Measurements from ENCODE around the gene KCNJ5.
A peak's percentile ranks its signal among the peaks of the same experiment; 100 is the strongest.

The KCNJ5 gene

DNA sequence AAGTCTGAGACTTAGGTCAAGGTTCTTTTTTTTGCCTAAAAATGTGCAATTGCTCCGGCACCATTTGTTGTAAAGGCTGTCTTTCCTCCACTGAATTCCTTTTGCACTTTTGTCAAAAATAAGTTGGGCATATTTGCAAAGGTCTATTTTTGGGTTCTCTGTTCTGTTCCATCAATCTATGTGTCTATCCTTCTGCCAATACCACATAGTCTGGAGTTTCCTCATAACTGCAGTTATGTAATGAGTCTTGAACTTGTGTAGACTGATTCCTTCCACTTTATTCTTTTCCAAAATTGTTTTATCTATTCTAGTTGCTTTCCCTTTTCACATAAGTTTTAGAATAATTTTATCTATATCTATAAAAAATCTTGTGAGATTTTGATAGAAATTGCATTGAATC lies 6.7 kb downstream of the KCNJ5 start:
- no peak for DNase-seq

GRCh38 chr11:128898580-128899344 lies 7.6 kb downstream of the KCNJ5 start:
- no peak for DNase-seq

DNA sequence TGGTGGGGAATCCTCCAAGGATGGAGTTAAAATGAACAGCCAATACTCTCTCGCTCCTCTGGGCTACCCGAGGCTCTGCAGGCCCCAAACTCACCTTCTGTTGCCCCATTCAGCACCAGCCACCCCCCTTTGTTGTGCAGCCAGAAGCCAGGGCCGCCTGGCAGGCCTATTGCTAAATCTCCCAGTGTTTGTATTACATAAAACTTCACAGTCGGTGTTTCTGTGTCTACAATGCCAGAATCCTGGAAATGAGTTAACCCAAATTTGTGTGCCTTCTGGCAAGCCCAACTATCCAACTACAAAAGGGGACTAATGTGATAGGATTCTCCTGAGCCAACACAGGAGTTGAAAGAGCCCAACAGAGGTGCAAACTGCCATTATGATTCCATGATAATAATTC lies 9.3 kb downstream of the KCNJ5 start:
- DNase-seq, result no peak

DNA sequence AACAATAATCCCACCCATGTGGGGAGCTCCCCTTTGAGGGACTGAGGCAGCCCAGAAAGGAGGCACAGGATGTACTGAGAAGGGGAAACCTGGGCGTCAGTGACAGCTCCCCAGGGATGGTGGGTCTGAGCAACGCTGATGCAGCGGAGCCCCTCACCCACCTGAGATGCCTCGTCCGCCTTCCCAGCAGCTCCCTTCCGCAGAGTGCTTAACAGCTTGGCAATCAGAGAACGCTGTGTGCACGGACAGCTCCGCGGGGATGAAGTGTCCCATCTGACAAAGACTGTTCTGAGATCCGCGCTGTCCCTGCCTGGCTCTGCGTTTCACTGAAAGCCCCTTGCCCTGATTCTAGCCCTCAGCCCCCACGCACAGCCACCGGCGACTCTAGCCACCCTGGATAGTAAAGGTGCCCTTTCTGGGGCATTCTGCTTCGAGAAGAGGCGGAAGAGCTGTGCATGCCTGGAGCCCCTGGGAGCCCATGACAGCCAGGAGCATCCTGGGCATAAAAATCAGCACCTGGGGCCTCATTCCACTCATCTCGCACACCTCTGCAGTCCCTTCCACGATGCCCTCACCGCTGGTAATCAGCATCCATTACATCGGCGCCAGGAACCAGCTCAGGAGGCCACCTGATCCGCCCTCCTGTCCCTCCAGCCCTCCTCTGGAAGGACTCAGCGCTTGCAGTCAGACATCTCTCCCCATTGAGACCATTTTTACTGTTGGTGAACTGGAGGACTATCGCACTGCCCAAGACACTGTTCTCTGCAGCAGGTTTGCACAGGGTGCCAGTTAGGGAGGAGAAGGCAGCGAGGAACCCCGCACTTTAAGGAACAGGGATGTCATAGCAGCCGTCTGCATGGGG lies 10.7 kb downstream of the KCNJ5 start:
- DNase-seq, result no peak

- no peak for DNase-seq
Observed at GRCh38 chr11:128902515-128903066, 11.4 kb downstream of the KCNJ5 start.

- no peak for DNase-seq
Observed at GRCh38 chr11:128903248-128904061, 12.3 kb downstream of the KCNJ5 start.

GRCh38 chr11:128904303-128904655 lies 13.1 kb downstream of the KCNJ5 start:
- no peak for DNase-seq

DNA sequence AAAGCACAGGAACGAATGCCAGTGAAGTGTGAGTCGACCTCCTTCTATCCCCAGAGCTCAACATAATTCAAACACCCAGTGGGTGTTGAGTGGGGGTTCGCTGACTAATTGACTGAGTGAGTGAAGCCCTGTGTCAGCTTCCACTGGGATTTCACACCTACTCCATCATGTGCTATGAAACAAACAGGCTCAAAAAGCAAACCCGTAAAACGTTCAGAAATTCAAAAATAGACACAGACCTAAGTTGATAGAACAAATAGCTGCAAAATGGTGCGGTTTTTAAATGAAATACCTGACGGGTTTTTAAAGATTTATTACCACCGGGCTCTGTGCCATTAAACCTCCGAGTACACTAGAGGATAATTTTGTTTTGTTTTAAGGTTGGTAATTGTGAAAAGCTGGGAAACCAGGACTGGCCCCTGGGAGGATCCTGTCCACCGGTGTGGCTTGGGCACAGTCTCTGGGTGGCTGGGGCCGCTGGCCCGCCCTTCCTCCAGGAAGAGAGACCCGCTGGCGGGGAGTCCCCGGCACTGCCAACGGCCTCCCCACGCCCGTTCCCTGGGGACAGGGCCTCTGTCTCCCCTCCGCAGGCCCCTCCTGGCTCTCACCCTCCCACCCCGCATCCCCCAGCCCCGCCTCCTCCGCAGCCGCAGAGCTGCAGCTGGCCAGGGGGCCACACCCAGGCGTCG lies 13.6 kb downstream of the KCNJ5 start:
- no peak for DNase-seq

GRCh38 chr11:128905345-128906184 lies 14.4 kb downstream of the KCNJ5 start:
- peak; percentile 52 for DNase-seq

DNA sequence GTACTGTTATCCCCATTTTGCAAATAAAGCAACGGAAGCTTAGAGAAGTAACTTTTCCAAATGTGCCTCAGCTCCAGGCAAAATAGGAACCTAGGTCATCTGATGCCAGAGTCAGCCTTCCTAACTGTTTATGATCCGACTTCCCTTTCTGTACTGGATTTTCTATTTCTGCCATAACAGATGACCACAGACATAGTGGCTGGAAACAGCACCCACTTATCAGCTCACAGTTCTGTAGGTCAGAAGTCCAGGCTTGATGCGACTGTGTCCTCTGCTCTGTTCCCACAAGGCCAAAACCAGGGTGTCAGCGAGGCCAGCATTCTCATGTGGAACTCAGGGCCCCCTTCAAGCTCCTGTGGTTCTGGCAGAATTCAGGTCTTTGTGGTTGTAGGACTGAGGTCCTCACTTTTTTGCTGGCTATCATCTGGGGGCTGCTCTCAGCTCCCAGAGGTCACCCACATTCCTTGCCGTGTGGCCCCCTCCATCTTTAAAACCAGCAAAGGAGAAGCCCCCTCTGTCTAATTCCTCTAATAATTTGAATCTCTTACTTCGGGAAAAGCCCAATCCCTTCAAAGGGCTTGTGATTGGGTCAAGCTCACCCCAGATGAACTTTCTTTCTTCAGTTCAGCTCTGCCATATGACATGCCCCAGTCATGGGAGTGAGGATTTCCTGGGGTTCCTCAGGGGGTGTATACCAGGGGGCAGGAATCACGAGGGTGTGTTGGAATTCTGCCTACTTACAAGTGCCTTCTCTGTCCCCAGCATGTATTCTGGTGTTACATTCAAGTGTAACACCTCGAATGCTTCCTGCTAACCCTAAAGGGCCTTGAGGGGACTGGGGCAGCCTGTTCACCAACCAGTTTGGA lies 15.3 kb downstream of the KCNJ5 start:
- no peak for DNase-seq

DNA sequence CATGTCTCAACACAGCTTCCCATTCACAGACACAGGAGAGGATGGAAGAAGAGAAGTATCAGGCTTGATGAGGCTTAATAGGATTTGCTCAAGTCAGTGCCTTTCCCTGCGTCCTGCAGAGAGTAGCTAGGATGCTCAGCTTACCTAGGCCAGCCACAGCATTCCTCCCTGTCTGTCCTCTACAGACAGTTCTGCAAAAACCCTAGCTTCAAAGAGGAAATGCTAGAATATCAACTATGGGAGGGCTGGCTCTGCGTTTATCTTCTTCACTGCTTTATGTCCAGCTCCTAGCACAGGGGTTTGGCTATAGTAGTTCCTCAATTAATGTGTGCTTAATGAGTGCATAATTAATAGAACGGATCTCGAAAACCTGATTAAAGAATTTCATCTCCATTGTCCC lies 16.4 kb downstream of the KCNJ5 start:
- DNase-seq, result no peak

- no peak for DNase-seq
Observed at GRCh38 chr11:128908391-128909246, 17.5 kb downstream of the KCNJ5 start.

GRCh38 chr11:128909438-128910125 lies 18.4 kb downstream of the KCNJ5 start:
- DNase-seq, result no peak

- DNase-seq, result no peak
Observed at GRCh38 chr11:128910576-128910975, 19.4 kb downstream of the KCNJ5 start.

DNA sequence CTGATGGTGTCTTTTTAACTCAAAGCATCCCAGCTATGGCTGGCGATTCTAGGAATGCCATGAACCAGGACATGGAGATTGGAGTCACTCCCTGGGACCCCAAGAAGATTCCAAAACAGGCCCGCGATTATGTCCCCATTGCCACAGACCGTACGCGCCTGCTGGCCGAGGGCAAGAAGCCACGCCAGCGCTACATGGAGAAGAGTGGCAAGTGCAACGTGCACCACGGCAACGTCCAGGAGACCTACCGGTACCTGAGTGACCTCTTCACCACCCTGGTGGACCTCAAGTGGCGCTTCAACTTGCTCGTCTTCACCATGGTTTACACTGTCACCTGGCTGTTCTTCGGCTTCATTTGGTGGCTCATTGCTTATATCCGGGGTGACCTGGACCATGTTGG lies 20.1 kb downstream of the KCNJ5 start:
- no peak for DNase-seq

DNA sequence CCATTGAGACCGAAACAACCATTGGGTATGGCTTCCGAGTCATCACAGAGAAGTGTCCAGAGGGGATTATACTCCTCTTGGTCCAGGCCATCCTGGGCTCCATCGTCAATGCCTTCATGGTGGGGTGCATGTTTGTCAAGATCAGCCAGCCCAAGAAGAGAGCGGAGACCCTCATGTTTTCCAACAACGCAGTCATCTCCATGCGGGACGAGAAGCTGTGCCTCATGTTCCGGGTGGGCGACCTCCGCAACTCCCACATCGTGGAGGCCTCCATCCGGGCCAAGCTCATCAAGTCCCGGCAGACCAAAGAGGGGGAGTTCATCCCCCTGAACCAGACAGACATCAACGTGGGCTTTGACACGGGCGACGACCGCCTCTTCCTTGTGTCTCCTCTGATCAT lies 20.5 kb downstream of the KCNJ5 start:
- DNase-seq, result no peak

DNA sequence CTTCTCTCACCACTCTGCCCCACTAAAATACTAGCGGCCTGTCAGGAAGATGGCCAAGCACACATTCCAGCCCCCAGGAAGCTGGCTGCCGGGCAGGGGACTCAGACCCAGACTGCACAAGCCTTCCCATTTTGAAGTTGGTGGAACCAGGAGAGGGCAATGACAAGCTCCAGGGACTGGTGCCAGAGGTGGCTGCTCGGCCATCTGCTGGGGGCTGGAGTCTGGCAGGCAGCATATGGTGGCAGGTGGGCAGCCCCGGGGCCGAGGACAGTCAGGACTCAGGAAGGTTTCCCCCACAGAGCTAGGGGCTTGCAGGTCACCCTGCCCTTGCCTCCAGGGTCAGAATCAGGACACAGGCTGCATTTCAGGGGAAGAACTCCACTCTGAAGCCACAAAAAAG lies 22.6 kb downstream of the KCNJ5 start:
- DNase-seq, result no peak

GRCh38 chr11:128914216-128915148 lies 23.3 kb downstream of the KCNJ5 start:
- no peak for DNase-seq

All from stimulated activated CD8-positive, alpha-beta memory T cell treated with anti-CD3 and anti-CD28 coated beads, Interleukin-4, amount 100 ng/mL, for 48 hours (primary cell).